Natural killer cell (primary cell): ENCODE results near the gene CDH11. TPM values are rescaled to one million over a fixed set of nuclear protein-coding genes. Genes with fewer than 3 reads are reported as not detected.

Experiments used
- ATAC-seq, 3 donors: fragments of 150-1000 bp in 2 of 3; fragments of 200-7000 bp in 1 of 3; cut with Tn5 transposase; 1 replicate in 1 of 3; 2 replicates in 2 of 3; pipeline ENCODE4 v1.10.0; 2021; ENCODE audit warnings: mild to moderate bottlenecking in 2 of 3, moderate library complexity in 2 of 3
- DNase-seq, 2 donors: peaks; one replicate each; pipeline versions ENCODE4 v3.0.0 to v3.0.0-alpha.2; 2013 to 2021; ENCODE audit warnings: mixed read lengths in 1 of 2
- H3K27ac ChIP-seq: one replicate; pipeline ENCODE4 v1.5.1; 2013; ENCODE audit warnings: mild to moderate bottlenecking, low read length
- H3K27me3 ChIP-seq: one replicate; pipeline ENCODE4 v1.6.1; 2013; ENCODE audit warnings: low read length; ENCODE audit not compliant: control insufficient read depth, insufficient read depth
- H3K36me3 ChIP-seq: one replicate; pipeline ENCODE4 v1.6.1; 2013; ENCODE audit warnings: low read length; ENCODE audit not compliant: control insufficient read depth, insufficient read depth
- H3K4me1 ChIP-seq: one replicate; pipeline ENCODE4 v1.6.1; 2013; ENCODE audit warnings: low read length; ENCODE audit not compliant: control insufficient read depth, insufficient read depth
- H3K4me3 ChIP-seq: one replicate; pipeline ENCODE4 v1.5.1; 2013; ENCODE audit warnings: low read length
- H3K9me3 ChIP-seq: one replicate; pipeline ENCODE4 v1.6.1; 2013; ENCODE audit warnings: low read length; ENCODE audit not compliant: control insufficient read depth, insufficient read depth
- H3K27ac Mint-ChIP-seq, 2 donors: one replicate each; pipeline ENCODE4 v1.8.0; 2022; ENCODE audit warnings: mild to moderate bottlenecking in 2 of 2, mixed read lengths in 2 of 2, moderate library complexity in 1 of 2
- H3K27me3 Mint-ChIP-seq, 2 donors: one replicate each; pipeline ENCODE4 v1.8.0; 2022; ENCODE audit warnings: low read depth in 2 of 2, mixed read lengths in 2 of 2
- H3K36me3 Mint-ChIP-seq: one replicate; pipeline ENCODE4 v1.8.0; 2022; ENCODE audit warnings: mixed read lengths
- H3K4me1 Mint-ChIP-seq, 2 donors: one replicate each; pipeline ENCODE4 v1.8.0; 2022; ENCODE audit warnings: mixed read lengths in 2 of 2
- H3K4me3 Mint-ChIP-seq: one replicate; pipeline ENCODE4 v1.8.0; 2022; ENCODE audit warnings: mild to moderate bottlenecking, moderate library complexity, mixed read lengths
- H3K9me3 Mint-ChIP-seq, 2 donors: one replicate each; pipeline ENCODE4 v1.8.0; 2022; ENCODE audit warnings: mixed read lengths in 2 of 2
- WGBS: methylation state at CpG from one replicate; pipeline ENCODE4 v1.1.7; 2013; ENCODE audit warnings: missing lambda C conversion rate; ENCODE audit not compliant: insufficient coverage; 5-methylcytosine and 5-hydroxymethylcytosine counted together
- intact Hi-C: fragments of 100-400 bp; cut with micrococcal nuclease; formaldehyde crosslinking; loops from one replicate; pipeline ENCODE4 v1.14.2; 2022
- total RNA-seq, 4 donors: library from RNA; stranded (reverse); fragments of 120-200 nt in 1 of 4; gene quantifications; one replicate each; pipeline versions ENCODE4 v1.2.3 to v1.2.4, GENCODE V29; 2013 to 2022
- TF ChIP-seq, protein P1 (sequence below): fragments of 200-600 bp; IDR thresholded peaks from one replicate; pipeline ENCODE4 v1.8.0; 2022; ENCODE audit warnings: antibody characterized with exemption

Gene CDH11
- total RNA-seq, 3 donors from 2014 or later (not counting 1 experiment from before 2014, with no cell fraction given) = not detected

GRCh38 chr16:65071433-65072311, 50.2 kb downstream of the CDH11 start:
- DNase-seq (no peak), ATAC-seq (no peak)
- H3K27me3 Mint-ChIP-seq = peaks cover 0 to 3% of the 10 kb centered on the region in 2 donors
- TF ChIP-seq, protein P1, sequence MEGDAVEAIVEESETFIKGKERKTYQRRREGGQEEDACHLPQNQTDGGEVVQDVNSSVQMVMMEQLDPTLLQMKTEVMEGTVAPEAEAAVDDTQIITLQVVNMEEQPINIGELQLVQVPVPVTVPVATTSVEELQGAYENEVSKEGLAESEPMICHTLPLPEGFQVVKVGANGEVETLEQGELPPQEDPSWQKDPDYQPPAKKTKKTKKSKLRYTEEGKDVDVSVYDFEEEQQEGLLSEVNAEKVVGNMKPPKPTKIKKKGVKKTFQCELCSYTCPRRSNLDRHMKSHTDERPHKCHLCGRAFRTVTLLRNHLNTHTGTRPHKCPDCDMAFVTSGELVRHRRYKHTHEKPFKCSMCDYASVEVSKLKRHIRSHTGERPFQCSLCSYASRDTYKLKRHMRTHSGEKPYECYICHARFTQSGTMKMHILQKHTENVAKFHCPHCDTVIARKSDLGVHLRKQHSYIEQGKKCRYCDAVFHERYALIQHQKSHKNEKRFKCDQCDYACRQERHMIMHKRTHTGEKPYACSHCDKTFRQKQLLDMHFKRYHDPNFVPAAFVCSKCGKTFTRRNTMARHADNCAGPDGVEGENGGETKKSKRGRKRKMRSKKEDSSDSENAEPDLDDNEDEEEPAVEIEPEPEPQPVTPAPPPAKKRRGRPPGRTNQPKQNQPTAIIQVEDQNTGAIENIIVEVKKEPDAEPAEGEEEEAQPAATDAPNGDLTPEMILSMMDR = no peak
- no peaks in the 10 kb centered on the region for H3K4me1 ChIP-seq
- H3K27ac Mint-ChIP-seq = no peak overlapping the region
- H3K27ac ChIP-seq = no peak overlapping the region
- no peaks in the 10 kb centered on the region for H3K36me3 ChIP-seq
- no peaks in the 10 kb centered on the region for H3K36me3 Mint-ChIP-seq
- intact Hi-C loops = no loop called here
- H3K27me3 ChIP-seq = no peaks in the 10 kb centered on the region
- H3K4me3 ChIP-seq = no peak overlapping the region
- no peak overlapping the region for H3K4me3 Mint-ChIP-seq
- no peaks in the 10 kb centered on the region for H3K9me3 ChIP-seq
- H3K9me3 Mint-ChIP-seq = peaks cover 0 to 4% of the 10 kb centered on the region in 2 donors
- no peaks in the 10 kb centered on the region for H3K4me1 Mint-ChIP-seq
- 90% methylated on average over 24 of the region's 24 CpGs for WGBS

GRCh38 chr16:65070831-65071432, 50.9 kb downstream of the CDH11 start:
- H3K4me3 ChIP-seq = no peak overlapping the region
- H3K9me3 ChIP-seq = no peaks in the 10 kb centered on the region
- no peak overlapping the region for H3K27ac ChIP-seq
- Mint-ChIP-seq H3K27me3 (peaks cover 0 to 3% of the 10 kb centered on the region in 2 donors), H3K27ac (no peak overlapping the region), H3K4me1 (no peaks in the 10 kb centered on the region), H3K4me3 (no peak overlapping the region), H3K9me3 (peaks cover 0 to 4% of the 10 kb centered on the region in 2 donors), H3K36me3 (no peaks in the 10 kb centered on the region)
- WGBS = 90% methylated on average over 12 of the region's 12 CpGs
- intact Hi-C loops = no loop called here
- H3K27me3 ChIP-seq = no peaks in the 10 kb centered on the region
- ATAC-seq = no peak
- no peaks in the 10 kb centered on the region for H3K4me1 ChIP-seq
- TF ChIP-seq, protein P1 = no peak
- no peaks in the 10 kb centered on the region for H3K36me3 ChIP-seq
- DNase-seq = no peak

DNA sequence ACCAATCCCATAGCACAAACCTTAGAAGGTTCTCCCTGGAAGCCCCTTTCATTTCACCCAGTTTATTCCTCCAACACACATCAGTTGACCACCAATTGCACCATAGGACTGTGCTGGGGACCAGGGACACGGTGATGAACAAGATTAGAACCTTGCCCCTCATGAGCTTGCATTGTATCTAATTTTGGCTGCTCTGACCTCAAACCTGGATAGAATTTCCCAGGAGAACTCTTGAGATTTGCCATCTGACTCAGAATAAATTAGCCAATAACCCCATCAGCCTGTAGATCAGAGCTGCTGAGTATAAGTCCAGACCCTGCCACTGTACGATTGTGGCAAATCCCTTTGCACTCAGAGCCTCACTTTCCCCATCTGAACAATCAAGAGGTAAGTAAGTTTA, 52.1 kb downstream of the CDH11 start:
- Histone ChIP-seq H3K4me3 (no peak overlapping the region), H3K9me3 (no peaks in the 10 kb centered on the region), H3K4me1 (no peaks in the 10 kb centered on the region), H3K27me3 (no peaks in the 10 kb centered on the region), H3K36me3 (no peaks in the 10 kb centered on the region), H3K27ac (no peak overlapping the region)
- Mint-ChIP-seq H3K4me1 (no peaks in the 10 kb centered on the region), H3K4me3 (no peak overlapping the region), H3K9me3 (peaks cover 0 to 4% of the 10 kb centered on the region in 2 donors), H3K36me3 (no peaks in the 10 kb centered on the region), H3K27me3 (peaks cover 0 to 3% of the 10 kb centered on the region in 2 donors), H3K27ac (no peak overlapping the region)
- WGBS = 96% methylated on average over 1 of the region's 2 CpGs
- TF ChIP-seq, protein P1 = no peak
- no peak for DNase-seq
- intact Hi-C loops = no loop called here
- ATAC-seq = no peak
